ENCODE data around the gene DDX10. TPM values are rescaled to one million over a fixed set of nuclear protein-coding genes. Genes with fewer than 3 reads are reported as not detected.

DDX10 gene
- total RNA-seq, 1 donor from 2014 or later = 34.7 TPM

DNA sequence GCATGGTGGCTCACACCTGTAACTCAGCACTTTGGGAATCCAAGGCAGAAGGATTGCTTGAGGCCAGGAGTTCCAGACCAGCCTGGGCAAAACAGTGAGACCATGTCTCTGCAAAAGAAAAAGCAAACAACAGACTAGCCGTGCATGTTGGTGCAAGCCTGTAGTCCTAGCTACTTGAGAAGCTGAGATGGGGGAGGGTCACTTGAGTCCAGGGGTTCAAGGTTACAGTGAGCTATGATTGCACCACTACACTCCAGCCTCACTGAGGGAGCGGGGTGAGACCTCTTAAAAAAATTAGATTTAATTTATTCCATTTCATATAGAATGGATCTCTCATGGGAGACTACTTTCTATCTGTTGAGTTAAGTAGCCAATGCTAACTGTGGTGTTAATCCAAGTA, 50.4 kb downstream of the DDX10 start:
- Mint-ChIP-seq H3K9me3 (peaks cover 14% of the 10 kb centered on the region), H3K36me3 (peaks cover 50% of the 10 kb centered on the region), H3K4me1 (ENCODE audit: unreplicated experiment) (no peaks in the 10 kb centered on the region), H3K27me3 (no peaks in the 10 kb centered on the region), H3K4me3 (no peak overlapping the region), H3K27ac (no peak overlapping the region)
- no peak for DNase-seq (ENCODE audit: extremely low spot score, unreplicated experiment)
- TF ChIP-seq, protein P1, sequence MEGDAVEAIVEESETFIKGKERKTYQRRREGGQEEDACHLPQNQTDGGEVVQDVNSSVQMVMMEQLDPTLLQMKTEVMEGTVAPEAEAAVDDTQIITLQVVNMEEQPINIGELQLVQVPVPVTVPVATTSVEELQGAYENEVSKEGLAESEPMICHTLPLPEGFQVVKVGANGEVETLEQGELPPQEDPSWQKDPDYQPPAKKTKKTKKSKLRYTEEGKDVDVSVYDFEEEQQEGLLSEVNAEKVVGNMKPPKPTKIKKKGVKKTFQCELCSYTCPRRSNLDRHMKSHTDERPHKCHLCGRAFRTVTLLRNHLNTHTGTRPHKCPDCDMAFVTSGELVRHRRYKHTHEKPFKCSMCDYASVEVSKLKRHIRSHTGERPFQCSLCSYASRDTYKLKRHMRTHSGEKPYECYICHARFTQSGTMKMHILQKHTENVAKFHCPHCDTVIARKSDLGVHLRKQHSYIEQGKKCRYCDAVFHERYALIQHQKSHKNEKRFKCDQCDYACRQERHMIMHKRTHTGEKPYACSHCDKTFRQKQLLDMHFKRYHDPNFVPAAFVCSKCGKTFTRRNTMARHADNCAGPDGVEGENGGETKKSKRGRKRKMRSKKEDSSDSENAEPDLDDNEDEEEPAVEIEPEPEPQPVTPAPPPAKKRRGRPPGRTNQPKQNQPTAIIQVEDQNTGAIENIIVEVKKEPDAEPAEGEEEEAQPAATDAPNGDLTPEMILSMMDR (conservative IDR thresholded peaks at IDR 0.05) = no peak

DNA sequence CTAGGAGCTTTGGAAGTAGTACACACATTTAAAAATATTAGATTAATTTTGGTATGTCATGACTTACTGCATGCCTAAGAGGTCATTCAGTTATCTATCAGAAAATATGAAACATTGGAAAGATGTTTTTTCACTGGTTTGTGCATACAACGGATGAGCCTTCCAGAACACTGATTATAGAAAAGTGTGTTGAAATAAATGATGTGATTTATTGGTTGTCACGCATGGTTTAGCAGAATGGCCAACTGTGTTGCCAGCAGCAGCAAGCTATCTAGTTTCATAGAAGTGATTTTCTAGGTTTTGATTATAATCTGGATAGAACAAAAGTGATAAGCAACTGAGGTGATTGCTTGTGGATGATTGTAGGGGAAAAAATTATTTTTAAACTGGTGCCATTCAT, 53.6 kb downstream of the DDX10 start:
- no peaks in the 10 kb centered on the region for H3K4me1 Mint-ChIP-seq (ENCODE audit: unreplicated experiment)
- no peak for DNase-seq (ENCODE audit: extremely low spot score, unreplicated experiment)
- H3K27ac Mint-ChIP-seq = no peak overlapping the region
- H3K27me3 Mint-ChIP-seq = no peaks in the 10 kb centered on the region
- no peak overlapping the region for H3K4me3 Mint-ChIP-seq
- TF ChIP-seq, protein P1 (conservative IDR thresholded peaks at IDR 0.05) = no peak
- peaks cover 7% of the 10 kb centered on the region for H3K9me3 Mint-ChIP-seq
- H3K36me3 Mint-ChIP-seq = peaks cover 35% of the 10 kb centered on the region

DNA sequence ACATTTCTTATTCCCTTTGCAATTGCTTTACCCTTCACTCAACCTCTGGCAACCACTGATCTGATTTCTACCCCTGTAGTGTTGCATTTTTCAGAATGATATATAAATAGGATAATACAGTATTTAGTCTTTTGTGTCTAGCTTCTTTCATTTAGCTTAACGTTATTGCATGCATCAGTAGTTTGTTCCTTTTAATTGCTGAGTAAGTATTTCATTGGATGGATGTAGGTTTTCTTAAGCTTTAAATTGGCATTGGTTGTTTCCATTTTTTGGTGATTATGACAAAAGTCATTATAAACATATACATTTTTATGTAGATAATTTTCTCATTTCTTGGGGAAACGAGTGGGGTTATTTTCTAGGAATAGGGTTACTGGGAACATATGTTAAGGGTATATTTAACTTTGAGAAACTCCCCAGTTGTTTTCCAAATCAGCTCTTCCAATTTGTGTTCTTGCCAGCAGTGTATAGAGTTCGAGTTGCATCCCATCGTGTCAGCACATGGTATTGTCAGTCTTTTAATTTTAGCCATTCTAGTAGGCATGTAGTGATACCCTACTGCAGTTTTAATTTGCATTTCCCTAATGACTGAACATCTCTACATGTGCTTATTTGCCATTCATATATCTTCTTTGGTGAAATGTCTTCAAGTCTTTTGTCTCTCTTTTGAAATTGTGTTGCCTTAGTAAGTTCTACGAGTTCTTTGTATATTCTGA, 60.3 kb downstream of the DDX10 start:
- no peak overlapping the region for H3K4me3 Mint-ChIP-seq
- no peaks in the 10 kb centered on the region for H3K27me3 Mint-ChIP-seq
- TF ChIP-seq, protein P1 (conservative IDR thresholded peaks at IDR 0.05) = no peak
- H3K27ac Mint-ChIP-seq = no peak overlapping the region
- H3K4me1 Mint-ChIP-seq (ENCODE audit: unreplicated experiment) = peaks cover 8% of the 10 kb centered on the region
- no peak for DNase-seq (ENCODE audit: extremely low spot score, unreplicated experiment)
- peaks cover 23% of the 10 kb centered on the region for H3K36me3 Mint-ChIP-seq
- H3K9me3 Mint-ChIP-seq = peaks cover 4% of the 10 kb centered on the region

DNA sequence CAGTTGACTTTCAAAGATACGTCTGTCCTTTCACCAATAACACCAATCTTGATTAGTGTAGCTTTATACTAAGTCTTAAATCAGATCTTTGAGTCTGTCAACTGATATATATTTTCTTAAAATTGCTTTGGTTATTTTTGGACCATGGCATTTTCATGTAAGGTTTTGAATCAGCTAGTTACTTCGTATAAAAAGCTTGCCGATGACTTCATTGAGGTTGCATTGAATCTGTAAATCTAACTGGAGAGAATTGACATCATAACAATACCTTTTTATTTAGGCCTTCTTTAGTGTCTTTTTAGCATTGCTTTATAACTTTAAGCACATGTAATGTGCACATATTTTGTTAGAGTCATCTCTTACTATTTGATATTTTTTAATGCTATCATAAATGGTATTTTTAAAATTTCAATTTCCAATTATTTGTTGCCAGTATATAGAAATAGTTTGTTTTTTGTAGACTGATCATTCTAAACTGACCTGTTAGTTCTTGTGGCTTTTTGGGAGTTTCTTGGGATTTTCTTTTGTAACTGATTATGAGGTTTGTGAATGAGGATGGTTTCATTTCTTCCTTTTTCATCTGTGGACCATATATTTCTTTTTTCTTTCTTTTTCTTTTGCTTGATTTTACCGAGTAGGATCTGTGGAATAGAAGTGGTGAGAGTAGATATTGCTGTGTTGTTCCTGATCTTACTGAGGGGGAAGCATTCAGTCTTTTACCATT, 61.4 kb downstream of the DDX10 start:
- TF ChIP-seq, protein P1 (conservative IDR thresholded peaks at IDR 0.05) = no peak
- H3K4me1 Mint-ChIP-seq (ENCODE audit: unreplicated experiment) = peaks cover 8% of the 10 kb centered on the region
- H3K36me3 Mint-ChIP-seq = peaks cover 20% of the 10 kb centered on the region
- no peaks in the 10 kb centered on the region for H3K27me3 Mint-ChIP-seq
- DNase-seq (ENCODE audit: extremely low spot score, unreplicated experiment) = no peak
- H3K9me3 Mint-ChIP-seq = peaks cover 4% of the 10 kb centered on the region
- no peak overlapping the region for H3K4me3 Mint-ChIP-seq
- H3K27ac Mint-ChIP-seq = no peak overlapping the region

DNA sequence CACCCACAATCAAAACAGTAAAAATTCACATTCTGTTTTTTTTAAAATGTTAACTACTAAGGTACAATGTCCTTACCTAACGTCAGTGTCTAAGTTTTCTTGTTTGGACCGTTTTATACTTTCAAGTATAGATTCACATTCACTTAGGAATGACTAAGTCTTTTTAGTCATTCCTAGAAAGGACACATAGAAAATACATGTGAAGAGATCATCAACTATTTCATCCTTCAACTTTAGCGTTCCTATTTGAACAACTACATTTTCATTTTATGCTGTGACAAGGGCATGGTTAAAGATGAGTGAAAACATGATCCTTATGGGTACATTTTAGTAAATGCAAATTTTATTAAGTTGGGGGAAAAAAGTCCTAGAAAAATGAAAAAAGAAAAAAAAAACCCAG, 62.8 kb downstream of the DDX10 start:
- peaks cover 13% of the 10 kb centered on the region for H3K4me1 Mint-ChIP-seq (ENCODE audit: unreplicated experiment)
- peaks cover 24% of the 10 kb centered on the region for H3K36me3 Mint-ChIP-seq
- DNase-seq (ENCODE audit: extremely low spot score, unreplicated experiment) = no peak
- no peaks in the 10 kb centered on the region for H3K27me3 Mint-ChIP-seq
- no peak overlapping the region for H3K27ac Mint-ChIP-seq
- peaks cover 4% of the 10 kb centered on the region for H3K9me3 Mint-ChIP-seq
- TF ChIP-seq, protein P1 (conservative IDR thresholded peaks at IDR 0.05) = no peak
- no peak overlapping the region for H3K4me3 Mint-ChIP-seq

Measured in type B pancreatic cell (in vitro differentiated cells).